ENCODE data around the gene USP35.

GRCh38 chr11:78150754-78151153, 38.0 kb upstream of the USP35 start:
- TF ChIP-seq CTCF (IDR thresholded peaks at IDR 0.05) (no peak), CEBPB (IDR thresholded peaks at IDR 0.05) (no peak), USF2 (IDR thresholded peaks at IDR 0.05) (no peak), GATA3 (IDR thresholded peaks at IDR 0.05; ENCODE audit: borderline replicate concordance) (no peak), EP300 (IDR thresholded peaks at IDR 0.05) (no peak), BHLHE40 (IDR thresholded peaks at IDR 0.05; ENCODE audit: low read depth, low read length) (no peak), RCOR1 (IDR thresholded peaks at IDR 0.05; ENCODE audit: low read depth, low read length) (no peak), MYC (IDR thresholded peaks at IDR 0.05; ENCODE audit: borderline replicate concordance, low read length) (no peak)

Measured in A549 (cell line).